ENCODE measurements around the gene LAPTM5. TPM values are rescaled to one million over a fixed set of nuclear protein-coding genes. Genes with fewer than 3 reads are reported as not detected.
"Not testable (repeated sequence)": the region's sequence is repeated elsewhere in the genome, so short reads cannot be mapped to it uniquely, and the experiment has no call there.

The LAPTM5 gene
- total RNA-seq, 1 donor, result 352 TPM

GRCh38 chr1:30774550-30775432, 17.2 kb upstream of the LAPTM5 start:
- DNase-seq (ENCODE audit: low read depth in 2 of 3, low spot score in 2 of 3), result no peak

- no peak for DNase-seq (ENCODE audit: low read depth in 2 of 3, low spot score in 2 of 3)
These were observed 16.3 kb upstream of the LAPTM5 start for GRCh38 chr1:30773722-30774358.

- DNase-seq (ENCODE audit: low read depth in 2 of 3, low spot score in 2 of 3), result no peak
These were observed 13.4 kb upstream of the LAPTM5 start for GRCh38 chr1:30771005-30771404.

- no peak for DNase-seq (ENCODE audit: low read depth in 2 of 3, low spot score in 2 of 3)
These were observed 12.6 kb upstream of the LAPTM5 start for GRCh38 chr1:30770150-30770549.

- peak in 2 of 3 donors; percentile 94 to 98 for DNase-seq (ENCODE audit: low read depth in 2 of 3, low spot score in 2 of 3)
These were observed 11.5 kb upstream of the LAPTM5 start for GRCh38 chr1:30768830-30769718.

- DNase-seq (ENCODE audit: low read depth in 2 of 3, low spot score in 2 of 3), result no peak
These were observed 10.7 kb upstream of the LAPTM5 start for GRCh38 chr1:30768159-30768829.

- not testable (repeated sequence) for DNase-seq (ENCODE audit: low read depth in 2 of 3, low spot score in 2 of 3)
These were observed 9.4 kb upstream of the LAPTM5 start for GRCh38 chr1:30766948-30767347.

GRCh38 chr1:30765556-30766434, 8.2 kb upstream of the LAPTM5 start:
- DNase-seq (ENCODE audit: low read depth in 2 of 3, low spot score in 2 of 3), result no peak

GRCh38 chr1:30764939-30765555, 7.5 kb upstream of the LAPTM5 start:
- no peak for DNase-seq (ENCODE audit: low read depth in 2 of 3, low spot score in 2 of 3)

- DNase-seq (ENCODE audit: low read depth in 2 of 3, low spot score in 2 of 3), result no peak
These were observed 6.8 kb upstream of the LAPTM5 start for GRCh38 chr1:30764396-30764795.

- DNase-seq (ENCODE audit: low read depth in 2 of 3, low spot score in 2 of 3), result no peak
These were observed 6.2 kb upstream of the LAPTM5 start for GRCh38 chr1:30763651-30764248.

GRCh38 chr1:30762930-30763650, 5.5 kb upstream of the LAPTM5 start:
- no peak for DNase-seq (ENCODE audit: low read depth in 2 of 3, low spot score in 2 of 3)

GRCh38 chr1:30762152-30762929, 4.8 kb upstream of the LAPTM5 start:
- DNase-seq (ENCODE audit: low read depth in 2 of 3, low spot score in 2 of 3), result no peak

GRCh38 chr1:30761381-30762151, 4.0 kb upstream of the LAPTM5 start:
- DNase-seq (ENCODE audit: low read depth in 2 of 3, low spot score in 2 of 3), result no peak

GRCh38 chr1:30760596-30761324, 3.2 kb upstream of the LAPTM5 start:
- peak in 1 of 3 donors; percentile 48 for DNase-seq (ENCODE audit: low read depth in 2 of 3, low spot score in 2 of 3)
